Activated CD4-positive, CD25-positive, alpha-beta regulatory T cell treated with anti-CD3 and anti-CD28 coated beads, Interleukin-2, amount 50 U/mL, for 24 hours (primary cell): ENCODE measurements around the gene KLF13.

ENCODE experiments used
- ATAC-seq, 2 donors: fragments of 150-1000 bp; cut with Tn5 transposase; one replicate each; pipeline ENCODE4 v1.10.0; 2021; ENCODE audit warnings: mild to moderate bottlenecking in 1 of 2, moderate library complexity in 1 of 2

The KLF13 gene

DNA sequence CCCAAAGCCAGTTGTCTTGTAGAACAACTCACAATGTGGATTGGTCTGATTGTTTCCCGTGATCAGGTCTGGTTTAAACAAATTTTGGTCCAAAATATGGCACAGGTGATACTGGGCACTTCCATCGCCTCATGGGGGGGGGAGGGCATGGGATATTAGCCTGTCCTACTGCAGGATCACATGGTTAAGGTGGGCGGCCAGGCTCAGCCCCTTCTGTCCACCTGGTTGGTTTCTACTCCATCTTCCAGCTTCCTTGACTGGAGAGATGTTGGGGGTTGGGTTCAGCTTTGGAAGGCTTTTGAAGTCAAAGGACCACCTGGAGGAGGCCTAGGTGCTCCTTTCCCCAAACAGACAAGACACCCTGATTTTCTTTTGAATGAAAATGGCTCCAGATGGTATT, 7.2 kb downstream of the KLF13 start:
- ATAC-seq: no peak

DNA sequence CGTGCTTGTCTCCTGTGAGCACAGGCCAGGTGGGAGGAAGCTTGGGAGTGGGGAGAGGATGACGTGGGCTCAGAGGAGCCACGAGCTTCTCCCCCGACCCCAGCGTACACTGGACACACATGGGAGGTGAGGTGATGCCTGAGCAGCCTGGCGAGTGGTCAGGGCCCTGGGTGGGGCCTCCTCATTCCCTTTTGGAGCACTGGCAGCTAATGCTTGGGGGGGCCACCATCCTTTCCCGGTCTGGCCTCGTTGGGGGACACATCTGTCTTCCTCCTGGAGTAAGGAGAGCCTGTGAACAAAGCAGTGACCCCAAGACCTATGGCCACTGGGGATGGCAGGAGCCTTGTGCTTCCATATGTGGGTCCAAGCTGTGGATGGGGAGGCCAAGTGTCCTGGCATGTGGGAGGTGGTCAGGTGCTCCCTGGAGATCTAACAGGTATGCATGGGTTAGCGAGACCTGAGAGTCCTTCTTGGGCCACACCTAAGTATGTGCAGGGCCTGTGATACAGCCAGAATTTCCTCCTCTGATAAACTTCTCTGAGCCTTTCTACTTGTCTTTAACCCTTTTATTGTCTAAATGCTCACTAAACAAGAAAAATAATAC, 9.5 kb downstream of the KLF13 start:
- no peak for ATAC-seq

DNA sequence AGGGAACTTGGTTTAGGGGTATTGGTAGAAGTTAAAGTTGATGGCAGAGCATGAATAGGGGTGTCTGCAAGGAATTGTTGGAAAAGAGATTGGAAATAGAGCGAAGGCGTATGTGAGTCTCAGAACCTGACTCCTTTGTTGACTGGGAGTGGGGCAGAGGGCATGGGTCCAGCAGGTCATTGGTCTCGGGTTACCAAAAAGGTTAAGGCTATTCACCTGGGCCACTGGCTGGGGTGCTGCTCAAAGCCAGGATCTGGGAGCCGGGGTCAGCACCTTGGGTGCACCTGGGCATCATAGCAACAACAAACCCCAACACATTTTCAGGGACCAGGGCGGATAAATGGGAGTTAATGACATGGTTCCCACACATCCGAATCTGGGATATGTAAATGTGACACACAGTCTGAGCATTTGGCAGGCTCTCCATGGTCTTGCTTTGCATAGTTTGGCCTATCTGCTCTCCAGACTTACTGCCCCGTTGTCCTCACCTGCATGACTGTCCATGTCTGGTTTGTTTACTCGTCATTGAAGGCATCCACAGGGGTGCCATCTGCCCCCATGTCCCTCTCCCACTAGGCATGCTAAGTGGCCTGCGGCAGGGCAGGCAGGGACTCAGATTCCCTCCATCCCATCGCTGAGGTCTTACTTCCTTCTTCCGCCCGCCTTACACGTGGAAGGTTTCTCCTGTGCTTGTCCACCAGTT, 10.1 kb downstream of the KLF13 start:
- no peak for ATAC-seq

DNA sequence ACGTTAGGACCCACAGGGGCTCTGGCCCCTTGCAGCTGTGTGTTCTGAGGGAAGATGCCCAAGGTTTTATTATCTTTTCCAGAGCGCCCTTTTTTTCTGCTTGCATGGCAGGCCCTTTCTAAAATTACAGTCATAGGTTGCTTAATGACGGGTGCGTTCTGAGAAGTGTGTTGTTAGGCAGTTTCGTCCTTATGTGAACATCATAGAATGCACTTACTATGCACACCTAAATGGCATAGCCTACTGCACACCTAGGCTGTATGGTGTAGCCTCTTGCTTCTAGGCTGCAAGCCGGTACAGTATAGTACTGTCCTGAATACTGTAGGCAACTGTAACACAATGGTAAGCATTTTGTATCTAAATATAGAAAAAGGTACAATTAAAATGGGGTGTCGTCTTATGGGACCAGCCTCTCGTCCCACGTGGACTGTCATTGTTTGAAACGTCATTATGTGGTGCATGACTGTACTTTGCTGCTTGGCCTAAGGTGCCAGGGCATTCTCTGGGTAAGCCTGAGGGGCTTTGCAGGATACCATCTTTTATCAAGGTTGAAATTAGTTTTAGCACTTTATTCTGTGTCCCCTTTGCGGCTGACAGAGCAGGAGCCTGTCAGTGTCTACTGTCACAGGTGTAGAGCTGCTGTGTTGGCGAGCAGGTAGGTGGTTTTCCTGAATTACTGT, 10.9 kb downstream of the KLF13 start:
- peak; percentile 25 to 48 for ATAC-seq

DNA sequence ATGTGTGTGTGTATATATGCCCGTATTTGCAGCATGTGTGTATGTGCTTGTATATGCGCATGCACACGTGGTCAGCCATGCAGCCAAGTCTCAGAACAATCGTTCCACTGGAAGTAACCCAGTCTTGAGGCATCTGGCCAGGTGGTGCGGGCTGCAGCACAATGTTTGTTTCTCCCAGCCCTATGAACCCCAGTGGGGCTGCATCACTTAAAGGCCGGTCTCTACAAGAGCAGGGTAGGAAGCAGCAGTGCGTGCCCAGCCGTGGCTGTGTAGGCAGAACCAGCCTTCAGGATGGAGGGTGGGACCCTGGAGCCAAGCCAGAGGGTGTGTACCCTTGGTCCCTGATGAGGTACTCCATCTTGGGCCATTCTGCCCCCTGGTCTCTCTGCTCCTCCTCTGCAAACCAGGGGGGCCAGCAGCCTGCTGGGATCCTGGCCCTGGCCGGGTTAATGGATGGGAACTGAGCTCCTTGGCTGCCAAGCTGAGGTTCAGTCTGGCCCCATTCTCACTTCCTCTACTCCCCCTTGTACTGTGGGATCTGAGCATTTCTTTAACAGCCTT, 11.8 kb downstream of the KLF13 start:
- ATAC-seq: no peak

DNA sequence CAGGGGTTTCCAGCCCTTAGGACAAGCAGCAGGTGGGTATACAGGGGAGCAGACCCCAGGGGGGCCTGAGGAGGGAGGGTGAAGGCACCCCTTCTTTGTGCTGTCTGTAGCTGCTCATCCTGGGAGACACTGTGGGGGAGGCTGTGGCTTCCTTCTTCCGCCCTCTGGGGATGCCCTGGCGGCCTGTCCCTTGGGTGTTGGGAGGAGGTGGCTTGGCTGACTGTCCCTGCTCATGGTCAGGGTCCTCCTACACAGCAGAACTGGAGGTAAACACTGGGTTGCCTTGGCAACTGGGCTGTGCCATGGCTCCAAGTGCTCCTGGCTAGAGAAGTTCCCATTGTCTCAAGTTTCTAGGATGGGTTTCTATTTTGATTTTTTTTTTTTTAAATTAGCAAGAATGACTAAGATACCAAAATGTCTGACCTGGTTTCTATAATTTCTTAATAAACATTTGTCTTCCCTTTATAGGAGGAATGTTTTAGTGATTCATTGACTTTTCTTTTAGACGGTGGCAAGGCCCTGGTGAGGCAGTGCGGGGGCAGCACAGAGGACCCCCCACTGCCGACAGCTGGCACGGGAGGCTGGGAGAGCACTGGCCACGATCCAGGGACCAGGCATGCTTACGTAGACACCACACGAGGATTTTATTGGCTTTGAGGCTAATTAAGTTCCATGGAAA, 12.4 kb downstream of the KLF13 start:
- ATAC-seq: peak; percentile 33 to 35

DNA sequence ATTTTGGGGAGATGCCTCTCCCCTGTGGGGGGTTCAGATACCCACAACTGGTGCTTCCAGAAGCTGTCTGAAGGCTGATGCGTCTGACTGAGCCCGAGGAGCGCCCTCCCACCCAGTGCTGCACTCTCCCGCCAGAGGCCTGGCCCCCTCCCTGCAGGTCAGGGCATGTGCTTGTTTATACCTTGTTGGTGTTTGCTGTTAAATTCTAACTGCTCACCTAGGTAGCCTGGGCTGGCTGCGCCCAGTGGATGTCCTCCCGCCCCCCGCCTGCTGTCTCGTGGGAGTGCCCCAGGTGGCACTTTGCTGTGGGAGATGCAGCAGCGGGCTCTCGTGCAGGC, 12.9 kb downstream of the KLF13 start:
- ATAC-seq: no peak

DNA sequence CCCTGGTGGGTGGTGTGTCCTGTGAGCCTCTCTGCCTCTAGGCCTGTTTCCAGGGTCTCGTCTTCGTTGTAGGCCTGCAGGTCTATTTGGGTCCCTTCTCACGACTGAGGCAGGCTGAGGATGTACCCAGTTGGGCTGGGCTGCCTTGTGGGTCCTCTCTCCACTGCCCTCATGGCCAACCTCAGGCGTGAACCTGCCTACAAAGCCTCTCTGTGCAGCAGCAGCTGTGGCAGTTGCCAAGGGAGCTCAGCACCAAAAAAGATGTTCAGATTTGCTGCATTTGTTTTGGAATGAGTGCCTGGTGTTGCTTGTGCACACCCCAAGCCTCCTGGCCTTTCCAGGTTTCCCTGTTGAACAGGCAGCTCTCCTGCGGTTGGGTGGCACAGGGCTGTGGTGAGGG, 13.4 kb downstream of the KLF13 start:
- no peak for ATAC-seq

DNA sequence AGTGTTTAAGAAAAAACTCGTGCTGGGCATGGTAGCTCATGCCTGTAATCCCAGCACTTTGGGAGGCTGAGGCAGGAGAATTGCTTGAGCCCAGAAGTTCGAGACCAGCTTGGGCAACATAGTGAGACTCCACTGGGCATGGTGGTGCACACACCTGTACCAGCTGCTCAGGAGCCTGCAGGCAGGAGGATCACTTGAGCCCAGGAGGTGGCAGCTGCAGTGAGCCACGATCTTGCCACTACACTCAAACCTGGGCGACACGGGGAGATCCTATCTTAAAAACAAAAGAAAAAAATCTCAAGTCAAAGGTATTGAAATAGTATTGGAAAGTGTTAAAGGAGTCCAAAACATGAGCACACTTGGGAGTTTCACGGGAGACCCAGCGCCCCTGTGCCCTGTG, 14.0 kb downstream of the KLF13 start:
- no peak for ATAC-seq

DNA sequence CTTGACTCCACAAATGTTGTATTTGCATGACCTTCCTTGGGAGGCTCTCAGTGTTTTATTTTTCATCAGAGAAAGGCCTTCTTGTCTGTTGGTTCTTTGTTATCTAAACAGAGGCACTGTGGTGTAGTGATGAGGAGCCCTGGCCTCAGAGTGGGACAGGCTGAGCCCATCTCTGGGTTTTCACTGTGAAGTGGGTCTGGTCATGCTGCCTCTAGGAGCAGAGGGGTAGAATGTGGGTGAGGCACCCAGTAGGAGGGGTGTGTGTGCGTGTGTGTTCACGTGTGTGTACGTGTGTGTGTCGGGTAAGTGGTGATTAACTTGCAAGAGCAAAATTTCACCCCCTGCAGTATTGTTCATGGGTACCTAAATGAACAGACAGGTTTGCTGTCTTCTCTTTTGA, 14.4 kb downstream of the KLF13 start:
- ATAC-seq: no peak

DNA sequence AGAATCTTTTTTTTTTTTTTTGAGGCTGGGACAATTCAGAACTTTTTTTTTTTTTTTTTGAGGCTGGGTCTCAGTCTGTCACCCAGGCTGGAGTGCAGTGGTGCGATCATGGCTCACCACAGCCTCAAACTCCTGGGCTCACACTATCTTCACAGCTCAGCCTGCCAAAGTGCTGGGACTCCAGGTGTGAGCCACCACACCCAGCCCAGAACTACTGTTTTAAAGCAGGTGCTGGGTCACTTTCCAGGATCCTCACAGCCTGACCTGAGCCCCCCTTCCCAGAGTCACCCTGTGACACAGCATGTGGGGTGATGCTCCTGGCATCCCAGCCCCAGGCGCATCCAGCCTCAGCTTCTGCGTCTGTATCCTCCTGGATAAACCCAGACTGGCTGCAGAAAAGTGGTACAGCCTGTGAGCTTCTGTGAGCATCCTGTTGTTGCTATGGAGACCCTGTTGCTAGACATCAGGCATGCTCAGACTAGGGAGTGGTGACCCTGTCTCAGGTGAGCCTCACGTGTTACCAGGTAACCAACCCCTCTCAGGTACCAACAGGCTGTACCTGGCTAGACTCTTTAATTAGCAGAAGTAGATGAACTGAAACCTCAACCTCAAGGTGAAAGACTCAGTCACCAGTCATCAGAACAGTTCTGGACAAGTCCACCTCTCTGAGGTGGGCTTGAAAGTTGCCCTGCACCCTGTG, 15.0 kb downstream of the KLF13 start:
- no peak for ATAC-seq

DNA sequence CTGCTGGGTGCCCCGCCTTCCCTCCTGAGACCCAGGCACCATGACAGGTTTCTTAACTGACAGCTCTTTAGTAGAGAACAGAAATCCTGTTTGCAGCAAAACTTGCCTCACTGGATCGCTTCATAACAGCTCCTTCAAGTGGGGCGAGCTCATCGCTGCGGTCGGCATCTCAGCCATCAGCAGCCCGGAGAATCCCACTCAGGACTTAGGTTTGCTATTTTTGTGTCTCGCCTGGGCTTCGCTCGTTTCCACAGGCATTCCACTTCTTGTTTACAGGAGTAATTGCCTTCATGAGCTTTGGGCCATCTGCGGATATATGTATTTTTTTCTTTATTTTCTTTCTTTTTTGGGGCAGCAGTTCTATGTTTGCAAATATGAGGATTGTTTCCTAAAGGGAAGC, 15.7 kb downstream of the KLF13 start:
- ATAC-seq: no peak

DNA sequence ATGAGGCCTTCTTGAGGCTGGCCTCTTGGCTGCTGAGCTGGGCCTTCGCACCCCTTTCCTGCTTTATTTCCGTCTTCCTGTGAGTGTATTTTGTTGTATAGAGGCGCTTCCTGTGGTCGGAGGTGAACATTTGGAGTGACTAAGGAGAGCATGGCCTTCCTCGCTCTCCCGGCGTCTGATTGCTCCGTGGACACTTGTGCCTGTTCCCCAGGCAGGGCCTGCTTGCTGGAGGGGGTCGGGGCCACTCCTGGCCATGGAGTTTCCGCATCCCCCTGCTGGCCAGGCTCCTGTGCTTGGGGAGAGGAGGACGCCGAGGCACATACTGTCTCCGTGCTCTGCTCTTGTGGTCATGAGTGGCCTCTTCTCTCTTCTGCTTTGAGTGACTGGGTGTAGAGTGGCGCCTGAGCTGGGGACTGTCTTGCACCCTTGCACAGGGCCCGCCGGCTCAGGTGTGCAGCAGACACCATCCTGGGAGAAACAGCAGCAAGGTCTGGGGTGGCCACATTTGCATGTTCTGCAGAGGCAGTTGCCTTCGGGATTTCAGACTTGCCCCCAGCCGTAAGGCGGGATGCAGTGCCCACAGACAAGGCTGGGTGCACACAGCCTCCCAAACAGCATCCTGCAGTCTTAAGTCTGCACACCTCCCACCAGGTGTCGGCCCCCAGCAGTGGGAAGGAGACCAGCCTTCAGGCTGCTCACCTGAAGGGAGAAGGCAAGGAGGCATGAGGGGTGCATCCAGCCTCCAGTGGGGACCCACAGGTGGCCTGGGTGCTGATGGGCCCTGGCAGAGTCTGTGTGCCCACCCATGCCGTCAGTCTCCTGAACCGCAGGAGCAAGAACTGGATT, 16.4 kb downstream of the KLF13 start:
- no peak for ATAC-seq

DNA sequence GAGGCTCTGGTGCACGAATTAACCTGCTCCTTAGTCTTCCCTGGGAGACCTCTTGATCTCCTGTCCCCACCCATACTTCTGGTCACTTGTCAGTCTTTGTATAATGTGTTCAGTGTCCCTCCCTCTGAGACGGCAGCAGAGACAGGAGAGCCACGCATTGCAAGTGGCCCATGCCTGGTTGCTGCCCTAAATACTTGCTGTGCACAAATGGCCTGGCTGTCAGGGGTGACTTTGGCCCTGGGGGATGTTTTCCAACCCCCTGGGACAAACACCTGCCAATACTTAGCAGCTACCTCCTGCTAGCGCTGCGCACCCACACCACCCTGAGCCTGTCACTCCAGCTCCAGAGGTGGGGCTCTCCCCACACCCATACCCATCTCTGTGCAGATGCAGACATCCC, 17.2 kb downstream of the KLF13 start:
- ATAC-seq: no peak

DNA sequence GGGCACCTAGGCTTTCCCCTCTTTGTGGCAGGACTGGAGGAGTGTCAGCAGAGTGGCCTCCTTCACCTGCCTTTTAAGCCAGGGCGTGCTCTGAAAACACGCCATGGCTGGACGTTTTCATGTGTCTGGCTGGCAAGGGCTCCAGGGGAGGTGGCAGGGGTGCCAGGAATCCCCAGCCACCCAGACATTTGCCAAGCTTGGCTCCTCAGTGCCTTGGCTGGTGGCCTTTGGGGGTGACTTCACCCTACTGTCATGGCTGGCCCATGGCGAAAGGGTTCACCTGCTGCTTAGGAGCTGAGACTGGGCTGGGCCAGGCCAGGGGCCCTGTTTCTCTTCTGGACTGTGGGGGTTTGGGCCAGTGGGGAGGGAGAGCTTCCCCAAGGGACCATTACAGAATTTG, 17.6 kb downstream of the KLF13 start:
- no peak for ATAC-seq

DNA sequence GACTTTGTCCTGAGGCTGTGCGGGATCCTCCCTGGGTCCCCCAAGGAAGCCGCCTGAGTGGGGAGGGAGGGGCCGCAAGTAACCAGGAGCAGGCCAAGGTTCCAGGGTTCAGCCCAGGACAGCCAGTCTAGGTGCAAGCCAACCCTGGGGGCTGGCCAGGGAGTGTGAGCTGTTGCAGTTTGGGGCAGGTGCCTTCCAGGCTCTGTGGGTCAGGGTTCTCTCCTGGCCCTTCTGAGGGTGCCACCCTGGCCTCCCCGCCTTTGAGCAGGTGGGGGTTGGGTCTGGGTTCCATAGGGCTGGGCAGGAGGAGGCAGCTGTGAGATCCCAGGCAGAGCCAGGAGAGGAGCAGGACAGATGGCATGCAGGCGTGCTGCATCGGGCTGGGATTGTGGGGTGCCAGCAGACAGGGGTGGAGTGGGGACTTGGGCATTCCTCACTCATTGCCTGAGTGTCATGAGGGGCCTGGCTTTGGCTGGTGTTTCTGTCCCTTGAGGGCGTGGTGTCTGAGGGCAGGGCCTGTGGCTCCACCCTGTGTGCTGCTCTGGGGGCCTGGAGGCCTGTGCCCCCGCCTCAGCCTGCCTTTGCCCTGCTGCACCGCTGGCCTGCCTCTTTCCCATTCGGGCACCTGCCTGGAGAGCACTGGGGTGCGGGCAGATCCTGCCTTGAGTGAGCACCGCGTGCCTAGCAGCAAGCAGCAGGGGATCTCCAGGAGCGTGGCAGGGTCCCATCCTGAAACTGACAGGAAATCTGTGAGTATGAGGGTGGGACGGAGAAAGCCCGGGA, 18.4 kb downstream of the KLF13 start:
- peak; percentile 8 to 40 for ATAC-seq

DNA sequence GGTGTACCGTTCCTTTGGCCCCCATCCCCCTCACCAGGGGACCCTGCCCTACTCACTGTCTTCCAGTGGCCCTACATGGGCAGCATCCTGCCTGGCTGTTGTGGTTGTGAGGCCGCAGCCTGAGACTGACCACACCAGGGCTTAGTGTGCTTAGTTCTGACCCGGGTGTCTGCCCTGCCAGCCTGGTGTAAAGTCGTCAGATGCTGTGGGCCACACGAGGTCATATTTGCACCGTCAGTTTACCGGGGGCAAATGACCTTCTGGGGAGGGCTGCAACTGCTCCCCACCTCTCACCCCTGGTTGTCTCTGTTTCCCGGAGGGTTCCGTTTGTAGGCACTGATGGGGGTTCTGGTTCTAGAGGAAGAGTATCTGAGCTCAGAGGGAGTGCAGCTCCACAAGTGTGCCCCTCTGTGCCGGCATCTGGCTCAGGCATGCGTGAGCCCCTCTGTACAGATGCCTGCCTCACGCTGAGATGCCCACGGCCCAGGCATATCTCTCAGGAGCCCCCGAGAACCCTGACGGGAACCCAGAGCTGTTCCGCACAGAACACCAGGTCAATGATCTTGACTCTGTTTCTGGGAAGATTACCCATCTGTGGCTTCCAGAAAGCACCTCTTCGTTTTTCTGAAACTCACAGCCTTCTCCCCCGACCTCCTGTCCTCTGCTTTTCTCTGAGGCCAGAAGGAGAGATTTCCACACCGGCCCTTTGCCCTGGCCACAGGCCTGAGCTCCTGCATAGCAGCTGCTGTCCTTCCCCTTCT, 19.2 kb downstream of the KLF13 start:
- peak; percentile 11 to 13 for ATAC-seq

DNA sequence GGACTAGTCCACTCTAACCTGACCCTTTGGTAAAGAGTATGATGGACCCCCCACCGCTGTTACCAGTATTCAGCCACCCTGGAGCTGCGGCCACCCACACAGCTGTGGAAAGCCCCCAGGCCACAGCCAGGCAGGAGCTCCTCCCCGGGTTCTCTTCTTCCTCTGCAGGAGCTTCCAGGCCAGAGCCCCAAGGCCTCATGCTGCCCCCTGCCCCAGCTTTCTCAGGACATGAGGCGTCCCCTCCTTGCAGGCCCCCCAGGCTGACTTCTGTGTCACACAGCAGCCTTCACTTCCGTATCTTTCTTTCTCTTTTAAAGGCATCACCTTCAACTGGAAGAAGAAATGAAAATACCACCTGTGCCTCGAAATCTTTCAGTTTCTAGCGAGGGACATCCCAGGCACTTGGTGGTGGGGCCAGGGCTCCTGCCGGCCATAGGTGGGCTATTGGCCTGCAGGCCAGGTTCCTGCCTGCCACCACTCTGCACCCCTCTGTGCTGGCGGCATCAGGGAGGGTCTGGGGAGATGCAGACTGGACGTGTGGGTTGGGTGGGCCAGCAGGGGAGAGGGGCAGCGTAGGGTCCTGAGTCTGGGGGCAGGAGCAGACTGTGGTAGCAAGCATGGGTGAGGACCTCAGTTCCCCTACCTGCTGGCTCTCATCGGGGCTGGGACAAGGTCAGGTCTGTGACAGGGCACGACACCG, 19.9 kb downstream of the KLF13 start:
- peak; percentile 37 to 42 for ATAC-seq
